ENCODE results near the gene SLC12A1. TPM values are rescaled to one million over a fixed set of nuclear protein-coding genes. Genes with fewer than 3 reads are reported as not detected.

SLC12A1 gene
- total RNA-seq, 4 donors from 2014 or later = not detected

- 74 to 78% methylated on average over 4 of the region's 4 CpGs for WGBS, 2 donors
- no peak for TF ChIP-seq POLR2A (IDR thresholded peaks at IDR 0.05)
- intact Hi-C loops (cut with DNase I; ENCODE audit: low total_unique reads) = no loop called here
- H3K4me3 ChIP-seq (ENCODE audit: low read depth, poor library complexity, severe bottlenecking) = no peak overlapping the region
- DNase-seq (ENCODE audit: low spot score in 2 of 2) = no peak
These were observed 76.1 kb downstream of the SLC12A1 start for GRCh38 chr15:48282216-48282615.

- intact Hi-C loops (cut with DNase I; ENCODE audit: low total_unique reads) = no loop called here
- no peak overlapping the region for H3K4me3 ChIP-seq (ENCODE audit: low read depth, poor library complexity, severe bottlenecking)
- no peak for DNase-seq (ENCODE audit: low spot score in 2 of 2)
- 53 to 57% methylated on average over 6 of the region's 6 CpGs for WGBS, 2 donors
- TF ChIP-seq CTCF (IDR thresholded peaks at IDR 0.05) (no peak), POLR2A (IDR thresholded peaks at IDR 0.05) (no peak)
These were observed 77.5 kb downstream of the SLC12A1 start for GRCh38 chr15:48283396-48284145.

- 28 to 29% methylated on average over 14 of the region's 14 CpGs for WGBS, 2 donors
- no peak overlapping the region for H3K4me3 ChIP-seq (ENCODE audit: low read depth, poor library complexity, severe bottlenecking)
- TF ChIP-seq POLR2A (IDR thresholded peaks at IDR 0.05) (no peak), CTCF (IDR thresholded peaks at IDR 0.05) (no peak)
- intact Hi-C loops (cut with DNase I; ENCODE audit: low total_unique reads) = no loop called here
- peak in 1 of 2 donors; percentile 62 for DNase-seq (ENCODE audit: low spot score in 2 of 2)
These were observed 79.5 kb downstream of the SLC12A1 start for GRCh38 chr15:48285329-48286214.

GRCh38 chr15:48289628-48290027, 83.5 kb downstream of the SLC12A1 start:
- WGBS, 2 donors = 85 to 87% methylated on average over 2 of the region's 2 CpGs

GRCh38 chr15:48292458-48292857, 86.4 kb downstream of the SLC12A1 start:
- intact Hi-C loops (cut with DNase I; ENCODE audit: low total_unique reads) = no loop called here
- TF ChIP-seq CTCF (IDR thresholded peaks at IDR 0.05) (no peak), POLR2A (IDR thresholded peaks at IDR 0.05) (no peak)
- no peak overlapping the region for H3K4me3 ChIP-seq (ENCODE audit: low read depth, poor library complexity, severe bottlenecking)
- 88 to 96% methylated on average over 4 of the region's 4 CpGs for WGBS, 2 donors
- no peak for DNase-seq (ENCODE audit: low spot score in 2 of 2)

More at GRCh38 chr15:48289628-48290027, 83.5 kb downstream of the SLC12A1 start:
- H3K4me3 ChIP-seq (ENCODE audit: low read depth, poor library complexity, severe bottlenecking) = no peak overlapping the region
- intact Hi-C loops (cut with DNase I; ENCODE audit: low total_unique reads) = no loop called here
- TF ChIP-seq POLR2A (IDR thresholded peaks at IDR 0.05) (no peak), CTCF (IDR thresholded peaks at IDR 0.05) (no peak)
- DNase-seq (ENCODE audit: low spot score in 2 of 2) = no peak

GRCh38 chr15:48297668-48298067, 91.6 kb downstream of the SLC12A1 start:
- TF ChIP-seq POLR2A (IDR thresholded peaks at IDR 0.05) (no peak), CTCF (IDR thresholded peaks at IDR 0.05) (no peak)
- no peak for DNase-seq (ENCODE audit: low spot score in 2 of 2)
- no peak overlapping the region for H3K4me3 ChIP-seq (ENCODE audit: low read depth, poor library complexity, severe bottlenecking)
- 93 to 95% methylated on average over 2 of the region's 2 CpGs for WGBS, 2 donors
- intact Hi-C loops (cut with DNase I; ENCODE audit: low total_unique reads) = no loop called here

All from lower leg skin (tissue), 4 donors.